Measurements from ENCODE around the gene NPTX1. TPM values are rescaled to one million over a fixed set of nuclear protein-coding genes. Genes with fewer than 3 reads are reported as not detected.

NPTX1 gene
- total RNA-seq, 1 donor: under 0.01 TPM

DNA sequence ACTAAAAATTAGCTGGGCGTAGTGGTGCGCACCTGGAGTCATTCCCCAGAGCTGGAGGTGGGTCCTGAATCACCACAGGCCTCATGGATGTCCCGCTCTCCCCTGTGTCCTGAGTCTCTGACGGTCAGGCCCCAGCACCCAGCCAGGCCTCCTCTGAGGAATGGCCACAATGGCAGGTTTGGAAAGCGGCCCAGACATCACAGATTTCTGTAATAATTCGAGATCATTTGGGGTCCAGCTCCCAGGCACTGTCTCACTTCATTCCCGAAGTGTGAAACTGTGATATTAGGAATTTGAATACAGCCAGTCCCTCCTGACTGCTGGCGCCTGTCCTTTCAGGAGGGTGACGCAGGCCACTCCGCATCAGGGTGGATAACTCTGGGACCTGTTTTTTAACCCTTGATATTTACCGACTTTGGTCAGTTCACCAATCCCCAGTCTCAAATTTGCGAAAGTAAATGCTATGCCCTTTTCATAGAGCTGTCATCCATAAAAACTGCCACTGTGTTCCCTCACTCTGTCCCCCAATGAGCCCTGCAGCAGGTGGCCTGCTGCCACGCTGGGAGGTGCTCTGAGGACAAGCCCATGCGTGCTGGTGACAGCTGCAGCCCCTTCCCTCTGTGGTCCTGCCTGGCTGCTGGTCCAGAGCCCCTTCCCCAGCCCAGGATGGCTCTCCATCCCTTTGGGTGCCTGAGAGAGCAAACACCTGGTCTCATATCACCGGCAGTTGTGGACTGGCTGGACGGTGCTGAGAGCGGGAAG, 39.9 kb upstream of the NPTX1 start:
- no peak overlapping the region for H3K4me2 ChIP-seq (ENCODE audit: insufficient read depth, low read length)
- H3K9me3 ChIP-seq (ENCODE audit: low read depth, low read length): no peaks in the 10 kb centered on the region
- H3K27me3 ChIP-seq (ENCODE audit: insufficient read depth, low read length): peaks cover 3% of the 10 kb centered on the region
- H3K4me1 ChIP-seq (ENCODE audit: insufficient read depth, low read length): peaks cover 20% of the 10 kb centered on the region
- no peak overlapping the region for H2AFZ ChIP-seq (ENCODE audit: low read length)
- H4K20me1 ChIP-seq (ENCODE audit: insufficient read depth, low read length): no peaks in the 10 kb centered on the region
- TF ChIP-seq, protein P1, sequence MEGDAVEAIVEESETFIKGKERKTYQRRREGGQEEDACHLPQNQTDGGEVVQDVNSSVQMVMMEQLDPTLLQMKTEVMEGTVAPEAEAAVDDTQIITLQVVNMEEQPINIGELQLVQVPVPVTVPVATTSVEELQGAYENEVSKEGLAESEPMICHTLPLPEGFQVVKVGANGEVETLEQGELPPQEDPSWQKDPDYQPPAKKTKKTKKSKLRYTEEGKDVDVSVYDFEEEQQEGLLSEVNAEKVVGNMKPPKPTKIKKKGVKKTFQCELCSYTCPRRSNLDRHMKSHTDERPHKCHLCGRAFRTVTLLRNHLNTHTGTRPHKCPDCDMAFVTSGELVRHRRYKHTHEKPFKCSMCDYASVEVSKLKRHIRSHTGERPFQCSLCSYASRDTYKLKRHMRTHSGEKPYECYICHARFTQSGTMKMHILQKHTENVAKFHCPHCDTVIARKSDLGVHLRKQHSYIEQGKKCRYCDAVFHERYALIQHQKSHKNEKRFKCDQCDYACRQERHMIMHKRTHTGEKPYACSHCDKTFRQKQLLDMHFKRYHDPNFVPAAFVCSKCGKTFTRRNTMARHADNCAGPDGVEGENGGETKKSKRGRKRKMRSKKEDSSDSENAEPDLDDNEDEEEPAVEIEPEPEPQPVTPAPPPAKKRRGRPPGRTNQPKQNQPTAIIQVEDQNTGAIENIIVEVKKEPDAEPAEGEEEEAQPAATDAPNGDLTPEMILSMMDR (IDR thresholded peaks at IDR 0.05; ENCODE audit: extremely low read depth, low read depth, low read length): no peak
- H3K36me3 ChIP-seq (ENCODE audit: insufficient read depth, low read length): no peaks in the 10 kb centered on the region
- DNase-seq (ENCODE audit: insufficient read length, low spot score, missing footprints): peak; percentile 34
- H3K27ac ChIP-seq (ENCODE audit: low read depth, low read length): no peak overlapping the region
- no peak overlapping the region for H3K4me3 ChIP-seq (ENCODE audit: insufficient read depth, low read length)
- no peaks in the 10 kb centered on the region for H3K79me2 ChIP-seq (ENCODE audit: insufficient read depth, low read length)

DNA sequence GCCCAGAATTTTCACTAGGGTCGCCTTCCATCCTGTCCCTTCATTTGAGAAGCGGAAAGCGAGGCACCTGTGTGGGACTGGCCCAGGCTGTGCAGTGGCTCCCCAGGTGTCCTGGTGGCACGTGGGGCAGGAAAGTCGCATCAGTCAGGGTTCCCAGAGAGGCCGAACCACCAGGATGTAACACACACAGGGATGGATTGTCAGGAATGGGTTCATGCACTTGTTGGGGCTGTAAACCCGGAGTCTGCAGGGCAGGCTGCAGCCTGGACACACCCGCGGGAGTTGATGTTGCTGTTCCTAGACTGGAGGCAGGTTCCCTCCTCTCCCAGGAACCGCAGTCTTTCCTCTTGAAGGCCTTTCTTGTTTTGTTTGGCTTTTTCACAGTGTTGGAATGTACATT, 37.5 kb upstream of the NPTX1 start:
- Histone ChIP-seq H3K27ac (ENCODE audit: low read depth, low read length) (peak overlapping the region; percentile 19), H3K4me1 (ENCODE audit: insufficient read depth, low read length) (peaks cover 20% of the 10 kb centered on the region), H3K36me3 (ENCODE audit: insufficient read depth, low read length) (no peaks in the 10 kb centered on the region), H3K9me3 (ENCODE audit: low read depth, low read length) (no peaks in the 10 kb centered on the region), H3K79me2 (ENCODE audit: insufficient read depth, low read length) (no peaks in the 10 kb centered on the region), H3K4me2 (ENCODE audit: insufficient read depth, low read length) (peak overlapping the region; percentile 41), H3K27me3 (ENCODE audit: insufficient read depth, low read length) (peaks cover 3% of the 10 kb centered on the region), H4K20me1 (ENCODE audit: insufficient read depth, low read length) (no peaks in the 10 kb centered on the region), H3K4me3 (ENCODE audit: insufficient read depth, low read length) (no peak overlapping the region), H2AFZ (ENCODE audit: low read length) (no peak overlapping the region)
- TF ChIP-seq, protein P1 (IDR thresholded peaks at IDR 0.05; ENCODE audit: extremely low read depth, low read depth, low read length): no peak
- DNase-seq (ENCODE audit: insufficient read length, low spot score, missing footprints): peak; percentile 98

DNA sequence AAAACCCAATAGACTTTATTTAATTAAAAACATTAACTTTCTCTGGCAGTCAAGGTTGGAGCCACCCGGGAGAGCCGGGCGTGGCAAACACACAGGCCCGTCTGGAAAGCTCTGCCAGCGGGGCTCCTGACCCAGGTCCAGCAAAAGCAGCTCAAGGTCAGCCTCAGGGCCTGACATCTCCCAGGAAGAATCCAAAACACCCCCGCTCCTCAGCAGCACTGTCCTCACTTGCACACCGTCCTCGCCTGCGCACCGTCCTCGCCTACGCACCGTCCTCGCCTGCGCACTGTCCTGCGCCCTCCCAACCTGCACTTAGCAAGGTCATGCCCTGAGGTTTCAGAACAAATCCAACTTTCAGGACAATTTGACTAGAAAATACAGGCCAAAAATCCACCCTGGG, 36.8 kb upstream of the NPTX1 start:
- peaks cover 3% of the 10 kb centered on the region for H3K27me3 ChIP-seq (ENCODE audit: insufficient read depth, low read length)
- H4K20me1 ChIP-seq (ENCODE audit: insufficient read depth, low read length): no peaks in the 10 kb centered on the region
- H3K36me3 ChIP-seq (ENCODE audit: insufficient read depth, low read length): no peaks in the 10 kb centered on the region
- peaks cover 20% of the 10 kb centered on the region for H3K4me1 ChIP-seq (ENCODE audit: insufficient read depth, low read length)
- H3K27ac ChIP-seq (ENCODE audit: low read depth, low read length): no peak overlapping the region
- H3K9me3 ChIP-seq (ENCODE audit: low read depth, low read length): no peaks in the 10 kb centered on the region
- no peak overlapping the region for H3K4me2 ChIP-seq (ENCODE audit: insufficient read depth, low read length)
- no peaks in the 10 kb centered on the region for H3K79me2 ChIP-seq (ENCODE audit: insufficient read depth, low read length)
- TF ChIP-seq, protein P1 (IDR thresholded peaks at IDR 0.05; ENCODE audit: extremely low read depth, low read depth, low read length): no peak
- no peak for DNase-seq (ENCODE audit: insufficient read length, low spot score, missing footprints)
- no peak overlapping the region for H3K4me3 ChIP-seq (ENCODE audit: insufficient read depth, low read length)
- no peak overlapping the region for H2AFZ ChIP-seq (ENCODE audit: low read length)

DNA sequence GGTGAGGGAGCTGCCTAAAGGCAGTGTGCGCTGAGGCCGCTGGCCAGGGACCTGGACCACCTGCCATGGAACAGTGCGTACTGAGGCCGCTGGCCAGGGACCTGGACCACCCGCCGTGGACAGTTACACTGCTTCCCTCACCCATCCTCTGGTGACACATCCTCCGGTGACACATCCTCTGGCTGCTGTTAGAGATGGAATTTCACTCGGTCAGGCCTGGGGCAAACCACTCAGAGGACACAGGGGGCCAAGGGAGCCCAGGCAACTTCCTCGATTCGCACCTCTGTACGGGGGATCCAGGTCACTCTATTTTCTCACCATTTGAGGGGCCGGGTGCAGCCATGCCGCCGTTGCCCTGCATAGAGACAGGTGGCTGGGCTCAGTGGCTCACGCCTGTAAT, 35.8 kb upstream of the NPTX1 start:
- DNase-seq (ENCODE audit: insufficient read length, low spot score, missing footprints): peak; percentile 98

More for the DNA sequence above, 35.8 kb upstream of the NPTX1 start:
- H3K36me3 ChIP-seq (ENCODE audit: insufficient read depth, low read length): no peaks in the 10 kb centered on the region
- TF ChIP-seq, protein P1 (IDR thresholded peaks at IDR 0.05; ENCODE audit: extremely low read depth, low read depth, low read length): no peak
- no peaks in the 10 kb centered on the region for H3K27me3 ChIP-seq (ENCODE audit: insufficient read depth, low read length)
- peaks cover 20% of the 10 kb centered on the region for H3K4me1 ChIP-seq (ENCODE audit: insufficient read depth, low read length)
- H4K20me1 ChIP-seq (ENCODE audit: insufficient read depth, low read length): no peaks in the 10 kb centered on the region
- H3K79me2 ChIP-seq (ENCODE audit: insufficient read depth, low read length): no peaks in the 10 kb centered on the region
- H3K4me2 ChIP-seq (ENCODE audit: insufficient read depth, low read length): peak overlapping the region; percentile 28
- no peak overlapping the region for H2AFZ ChIP-seq (ENCODE audit: low read length)
- no peaks in the 10 kb centered on the region for H3K9me3 ChIP-seq (ENCODE audit: low read depth, low read length)
- no peak overlapping the region for H3K4me3 ChIP-seq (ENCODE audit: insufficient read depth, low read length)
- H3K27ac ChIP-seq (ENCODE audit: low read depth, low read length): peak overlapping the region; percentile 14

Measured in osteoblast (primary cell).